Activated naive CD4-positive, alpha-beta T cell treated with anti-CD3 and anti-CD28 coated beads for 36 hours (primary cell): ENCODE results near the gene ASB16. TPM values are rescaled to one million over a fixed set of nuclear protein-coding genes. Genes with fewer than 3 reads are reported as not detected.

Experiments used
- CTCF ChIA-PET: fragments of 350-600 bp; sonication (Branson Sonifier 250); formaldehyde crosslinking; loops from one replicate; lab custom pipeline; 2021; ENCODE audit warnings: antibody characterized with exemption; lab: Charles Lee
- DNase-seq: peaks from one replicate; pipeline ENCODE4 v3.0.0-alpha.2; 2020
- H3K27ac Mint-ChIP-seq: one replicate; pipeline ENCODE4 v1.8.0; 2021; ENCODE audit warnings: mild to moderate bottlenecking, mixed read lengths
- H3K27me3 Mint-ChIP-seq: one replicate; pipeline ENCODE4 v1.8.0; 2021; ENCODE audit warnings: low read depth, mixed read lengths
- H3K36me3 Mint-ChIP-seq: one replicate; pipeline ENCODE4 v1.8.0; 2021; ENCODE audit warnings: low read depth, mixed read lengths
- H3K4me1 Mint-ChIP-seq: one replicate; pipeline ENCODE4 v1.8.0; 2021; ENCODE audit warnings: low read depth, mixed read lengths
- H3K4me3 Mint-ChIP-seq: one replicate; pipeline ENCODE4 v1.8.0; 2021; ENCODE audit warnings: mild to moderate bottlenecking, moderate library complexity, mixed read lengths
- H3K9me3 Mint-ChIP-seq: one replicate; pipeline ENCODE4 v1.8.0; 2021; ENCODE audit warnings: mixed read lengths
- intact Hi-C: fragments of 100-400 bp; cut with micrococcal nuclease; formaldehyde crosslinking; loops from one replicate; pipeline ENCODE4 v1.15.1; 2023
- total RNA-seq, 2 experiments: library from RNA; stranded (reverse); gene quantifications; one replicate each; pipeline ENCODE4 v1.2.3, GENCODE V29; 2021

ASB16 gene
- total RNA-seq, 2 experiments from 2014 or later = 0.12 TPM; not detected in 1

DNA sequence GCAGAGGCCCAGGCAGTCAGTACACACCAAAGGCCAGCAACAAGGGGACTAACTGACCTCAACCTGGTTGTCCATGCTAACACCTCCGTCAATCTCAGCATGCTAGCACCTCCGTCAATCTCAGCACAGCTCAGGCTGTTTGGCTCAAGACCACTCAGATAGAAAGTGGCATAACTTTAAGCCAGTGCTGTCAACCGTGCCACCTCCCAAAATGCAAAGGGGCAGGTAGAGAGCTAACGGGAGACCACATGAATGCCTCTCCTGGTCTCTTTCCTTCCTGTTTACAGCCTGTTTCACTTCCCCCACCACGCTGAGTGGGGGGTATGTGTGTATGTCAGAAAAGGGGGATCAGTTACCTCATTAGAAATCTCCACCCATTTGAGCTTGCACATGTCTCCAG, 45.7 kb downstream of the ASB16 start:
- peak; percentile 78 for DNase-seq
- no peaks in the 10 kb centered on the region for H3K9me3 Mint-ChIP-seq
- H3K36me3 Mint-ChIP-seq = peaks cover 48% of the 10 kb centered on the region
- H3K4me1 Mint-ChIP-seq = peaks cover 52% of the 10 kb centered on the region
- H3K4me3 Mint-ChIP-seq = peak overlapping the region; percentile 94
- intact Hi-C loops = loop anchor here (1.0 to 10.0 kb wide), 4 partner anchors 30 to 1009 kb away; partner anchors contain the start of genes FMNL1, GPATCH8, HROB and TMUB2
- H3K27me3 Mint-ChIP-seq = no peaks in the 10 kb centered on the region
- peak overlapping the region; percentile 96 for H3K27ac Mint-ChIP-seq
- CTCF ChIA-PET = interaction anchor here (0.6 to 2.8 kb wide), 11 partner anchors 10 to 136 kb away, joined by 3 to 9 read pairs (median 4); partner anchors contain the start of genes GRN and SLC25A39

DNA sequence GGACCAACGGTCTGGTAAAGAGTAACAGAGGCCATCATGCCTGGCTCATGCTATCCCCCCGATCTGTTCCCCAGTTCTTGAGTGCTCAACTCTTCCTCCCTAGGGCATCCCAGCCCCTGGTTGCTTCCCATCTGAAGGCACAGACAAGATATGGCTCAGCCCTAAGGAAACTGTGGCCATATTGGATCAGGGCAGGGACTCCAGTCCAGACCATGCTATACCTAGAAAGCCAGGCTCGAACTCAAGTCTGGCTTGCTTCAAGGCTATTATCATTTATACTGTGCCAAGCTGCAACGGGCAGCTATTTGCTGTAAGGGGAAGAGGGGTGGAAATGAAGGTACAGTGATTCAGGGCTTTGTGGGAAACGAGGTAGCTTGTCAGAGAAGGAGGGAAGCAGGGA, 46.2 kb downstream of the ASB16 start:
- H3K9me3 Mint-ChIP-seq = no peaks in the 10 kb centered on the region
- intact Hi-C loops = loop anchor here (1.0 to 10.0 kb wide), 4 partner anchors 30 to 1008 kb away; partner anchors contain the start of genes FMNL1, GPATCH8, HROB and TMUB2
- peak overlapping the region; percentile 96 for H3K27ac Mint-ChIP-seq
- no peak for DNase-seq
- H3K4me1 Mint-ChIP-seq = peaks cover 48% of the 10 kb centered on the region
- H3K36me3 Mint-ChIP-seq = peaks cover 44% of the 10 kb centered on the region
- peak overlapping the region; percentile 94 for H3K4me3 Mint-ChIP-seq
- H3K27me3 Mint-ChIP-seq = no peaks in the 10 kb centered on the region
- CTCF ChIA-PET = interaction anchor here (0.6 to 2.8 kb wide), 10 partner anchors 11 to 136 kb away, joined by 3 to 9 read pairs (median 4); partner anchors contain the start of genes GRN and SLC25A39

- Mint-ChIP-seq H3K27ac (peak overlapping the region; percentile 96), H3K9me3 (no peaks in the 10 kb centered on the region), H3K4me1 (peaks cover 47% of the 10 kb centered on the region), H3K36me3 (peaks cover 42% of the 10 kb centered on the region), H3K4me3 (peak overlapping the region; percentile 94), H3K27me3 (no peaks in the 10 kb centered on the region)
- intact Hi-C loops = loop anchor here (1.0 to 10.0 kb wide), 6 partner anchors 8 to 1007 kb away; partner anchors contain the start of genes FMNL1, GPATCH8 and HROB
- peak; percentile 37 for DNase-seq
- CTCF ChIA-PET = interaction anchor here (0.5 to 2.5 kb wide), 6 partner anchors 14 to 133 kb away, joined by 3 to 9 read pairs (median 5); partner anchors contain the start of gene TMUB2
Observed at GRCh38 chr17:44217738-44218343, 47.3 kb downstream of the ASB16 start.

DNA sequence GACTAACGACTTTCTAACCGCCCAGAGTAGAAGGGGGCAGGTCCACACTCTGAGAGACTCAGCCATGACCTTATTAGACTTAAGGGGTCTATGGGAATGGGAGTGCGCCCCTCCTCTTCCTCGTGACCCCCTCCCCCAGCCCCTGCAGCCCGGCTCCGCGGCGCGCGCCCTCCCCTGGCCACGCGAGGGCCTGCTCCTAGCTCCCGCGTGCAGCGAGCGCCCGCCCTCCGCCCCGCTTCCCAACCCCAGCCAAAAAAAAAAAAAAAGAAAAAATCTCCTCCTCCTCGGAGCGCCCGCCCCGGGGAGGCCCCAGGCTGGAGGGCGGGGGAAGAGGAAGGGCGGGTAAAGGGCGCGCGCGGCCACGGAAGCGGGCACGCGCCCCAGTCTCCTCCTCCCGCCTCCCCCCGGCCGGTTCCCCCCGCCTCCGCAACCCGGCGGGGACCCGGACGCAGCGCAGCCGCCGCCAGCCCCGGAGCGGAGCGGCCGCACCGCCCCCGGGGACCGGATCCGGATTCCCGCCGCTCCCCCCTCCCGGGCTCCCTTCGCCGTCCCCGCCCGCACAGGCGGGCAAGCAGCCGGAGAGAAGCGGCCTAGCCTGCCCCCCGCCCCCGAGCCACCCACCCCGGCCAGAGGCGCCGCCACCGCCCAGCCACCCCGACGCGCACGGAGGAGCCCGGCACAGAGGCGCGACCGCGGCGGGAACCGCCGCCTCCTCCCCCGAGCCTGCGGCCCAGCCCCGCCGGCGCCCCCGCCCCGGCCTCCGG, 48.0 kb downstream of the ASB16 start:
- peaks cover 40% of the 10 kb centered on the region for H3K4me1 Mint-ChIP-seq
- intact Hi-C loops = loop anchor here (1.0 to 10.0 kb wide), 6 partner anchors 8 to 1006 kb away; partner anchors contain the start of genes FMNL1, GPATCH8 and HROB
- peak overlapping the region; percentile 94 for H3K4me3 Mint-ChIP-seq
- H3K27me3 Mint-ChIP-seq = no peaks in the 10 kb centered on the region
- DNase-seq = peak; percentile 89
- peak overlapping the region; percentile 96 for H3K27ac Mint-ChIP-seq
- H3K36me3 Mint-ChIP-seq = peaks cover 40% of the 10 kb centered on the region
- CTCF ChIA-PET = interaction anchor here (1.3 to 4.9 kb wide), 3 partner anchors 8 to 31 kb away, joined by 6 to 41 read pairs (median 7); partner anchors contain the start of gene TMUB2
- no peaks in the 10 kb centered on the region for H3K9me3 Mint-ChIP-seq

- H3K9me3 Mint-ChIP-seq = no peaks in the 10 kb centered on the region
- DNase-seq = peak; percentile 70
- no peaks in the 10 kb centered on the region for H3K27me3 Mint-ChIP-seq
- peak overlapping the region; percentile 34 for H3K4me3 Mint-ChIP-seq
- H3K36me3 Mint-ChIP-seq = peaks cover 33% of the 10 kb centered on the region
- peak overlapping the region; percentile 59 for H3K27ac Mint-ChIP-seq
- CTCF ChIA-PET = interaction anchor here (2.5 to 4.9 kb wide), 2 partner anchors 9 to 32 kb away, joined by 6 to 41 read pairs; partner anchors contain the start of gene TMUB2
- H3K4me1 Mint-ChIP-seq = peaks cover 33% of the 10 kb centered on the region
- intact Hi-C loops = loop anchor here (5.0 to 10.0 kb wide), 3 partner anchors 77 to 1006 kb away; partner anchors contain the start of genes FMNL1, GPATCH8 and HROB
Observed at GRCh38 chr17:44219108-44219615, 48.7 kb downstream of the ASB16 start.

DNA sequence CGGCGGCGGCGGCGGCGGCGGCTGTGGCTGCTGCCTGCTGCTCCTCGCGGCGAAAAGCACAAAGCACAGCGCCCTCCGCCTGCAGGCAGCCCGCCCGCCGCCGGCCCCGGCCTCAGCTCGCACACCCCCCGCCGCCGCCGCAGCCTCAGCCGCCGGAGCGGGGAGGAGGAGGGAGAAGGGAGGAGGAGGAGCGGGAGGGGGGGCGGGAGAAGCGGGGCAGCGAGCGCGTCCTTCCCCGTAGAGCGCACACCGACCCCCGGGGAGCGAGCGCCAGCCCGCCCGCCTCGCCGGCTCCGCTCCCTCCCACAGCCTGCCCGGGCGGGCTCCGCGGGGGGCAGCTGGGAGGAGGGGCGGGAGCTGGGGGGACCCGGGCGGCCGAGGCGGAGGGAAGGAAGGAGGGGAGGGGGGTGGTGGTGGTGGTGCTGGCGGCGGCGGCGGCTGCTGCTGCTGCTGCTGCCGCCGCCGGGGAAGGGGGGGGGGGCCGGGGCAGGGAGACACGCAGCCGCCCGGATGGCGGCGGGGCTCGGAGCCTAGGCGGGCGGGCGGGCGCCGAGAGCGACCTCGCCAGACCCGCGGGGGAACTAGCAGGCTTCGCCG, 49.2 kb downstream of the ASB16 start, which contains the start of gene UBTF:
Gene UBTF (minus strand): TSS at position 60 of the 597 bp plus-strand sequence. CDS start 1,446 bp downstream, outside the sequence.
- peak within 1 kb of the TSS; percentile 97 for H3K27ac Mint-ChIP-seq
- H3K4me3 Mint-ChIP-seq = peak within 1 kb of the TSS; percentile 94
- intact Hi-C loops = loop anchor here (1.0 to 10.0 kb wide), 6 partner anchors 27 to 1475 kb away; partner anchors contain the start of genes EZH1, FMNL1, GPATCH8 and HROB

DNA sequence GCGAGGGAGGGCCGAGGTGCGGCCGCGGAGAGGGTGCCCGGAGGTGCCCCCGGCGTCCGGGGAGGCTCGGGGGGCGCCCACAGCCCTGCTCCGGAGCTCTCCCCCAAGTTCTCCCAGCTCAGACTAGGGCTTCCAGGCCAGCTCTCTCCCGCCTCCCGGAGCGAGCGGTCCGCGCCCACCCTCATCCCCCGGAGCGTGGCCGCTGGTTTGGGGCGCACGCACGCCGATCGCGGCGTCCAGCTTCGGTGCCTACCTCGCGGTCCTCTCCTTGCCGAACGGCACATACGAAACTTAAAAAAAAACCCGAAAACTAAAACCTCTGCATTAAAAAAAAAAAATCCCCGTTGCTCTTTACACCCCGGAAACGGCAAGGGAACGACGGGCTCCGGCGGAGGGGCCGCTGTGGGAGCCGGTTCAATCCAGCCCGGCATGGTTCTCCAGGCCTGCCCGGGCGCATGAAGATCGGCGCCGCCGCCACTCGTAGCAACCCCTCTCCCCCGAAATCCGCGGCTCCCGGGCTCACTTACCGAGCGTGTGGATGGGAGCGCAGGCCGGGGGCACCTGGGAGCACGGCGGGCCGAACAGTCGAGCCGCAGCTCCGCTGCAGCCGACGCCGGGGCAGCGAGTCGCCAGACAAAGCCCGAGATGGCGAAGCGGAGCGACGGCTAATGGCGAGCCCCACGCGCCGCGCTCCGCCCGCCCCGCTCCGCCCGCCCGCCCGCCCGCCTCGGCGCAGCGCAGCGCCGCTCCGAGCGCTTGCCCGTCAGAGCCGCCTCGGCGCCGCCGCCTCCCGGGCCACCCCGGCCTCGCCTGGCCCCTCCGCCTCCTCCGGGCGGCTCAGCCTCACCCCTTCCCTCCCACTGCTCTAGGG, 49.9 kb downstream of the ASB16 start:
- intact Hi-C loops = loop anchor here (1.0 to 10.0 kb wide), 3 partner anchors 26 to 1476 kb away; partner anchors contain the start of genes EZH1 and LSM12
- Mint-ChIP-seq H3K36me3 (peaks cover 21% of the 10 kb centered on the region), H3K4me3 (peak overlapping the region; percentile 83), H3K27ac (peak overlapping the region; percentile 97), H3K27me3 (no peaks in the 10 kb centered on the region), H3K9me3 (no peaks in the 10 kb centered on the region), H3K4me1 (peaks cover 24% of the 10 kb centered on the region)
- CTCF ChIA-PET = interaction anchor here (0.8 to 4.9 kb wide), 8 partner anchors 10 to 125 kb away, joined by 3 to 41 read pairs (median 5); partner anchors contain the start of genes HDAC5, SLC25A39 and TMUB2
- DNase-seq = peak; percentile 66

More for the DNA sequence above, 49.2 kb downstream of the ASB16 start, which contains the start of gene UBTF:
- DNase-seq = peak; percentile 63
- H3K4me1 Mint-ChIP-seq = peaks cover 31% of the 10 kb centered on the region
- no peaks in the 10 kb centered on the region for H3K27me3 Mint-ChIP-seq
- no peaks in the 10 kb centered on the region for H3K9me3 Mint-ChIP-seq
- CTCF ChIA-PET = interaction anchor here (0.8 to 4.9 kb wide), 5 partner anchors 9 to 96 kb away, joined by 3 to 41 read pairs (median 4); partner anchors contain the start of genes HDAC5 and TMUB2
- peaks cover 29% of the 10 kb centered on the region for H3K36me3 Mint-ChIP-seq

DNA sequence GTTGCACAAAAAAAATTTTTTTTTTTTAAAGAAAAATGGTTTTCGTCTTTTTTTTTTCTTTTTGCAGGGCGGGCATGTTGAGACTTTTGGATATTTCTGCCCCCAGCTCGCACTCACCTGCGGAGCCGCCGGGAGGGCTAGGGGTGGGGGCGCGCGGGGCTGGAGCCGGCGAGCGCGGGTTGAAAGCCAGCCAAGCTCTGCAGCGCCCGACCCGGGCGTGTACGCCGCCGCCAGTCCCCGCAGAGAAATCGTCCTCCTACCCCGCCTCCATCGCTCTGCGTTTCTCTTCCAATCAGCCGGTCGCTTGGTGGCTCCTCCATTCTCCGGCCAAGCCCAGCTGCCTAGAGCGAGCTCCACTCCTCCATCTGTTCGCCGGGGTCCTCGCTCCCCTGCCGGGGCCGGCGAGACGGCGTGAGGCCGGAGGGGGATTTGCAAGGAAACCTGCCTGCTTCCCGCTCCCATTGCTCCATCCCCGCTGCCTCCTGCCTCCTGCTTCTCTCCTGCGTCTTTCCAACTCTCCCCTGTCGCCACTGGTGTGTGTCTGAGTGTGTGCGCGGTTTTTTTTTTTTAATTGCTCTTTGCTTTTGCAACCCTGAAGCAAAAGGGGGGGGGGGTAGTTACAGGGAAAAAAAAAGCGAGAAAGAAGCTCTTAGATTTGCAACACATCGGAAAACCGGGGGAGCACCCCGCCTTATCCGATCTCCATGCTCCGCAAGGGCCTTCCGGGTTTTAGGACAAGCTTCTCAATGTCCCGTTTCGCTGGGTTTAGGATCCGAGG, 50.8 kb downstream of the ASB16 start:
- no peaks in the 10 kb centered on the region for H3K27me3 Mint-ChIP-seq
- DNase-seq = peak; percentile 73
- H3K36me3 Mint-ChIP-seq = peaks cover 13% of the 10 kb centered on the region
- peak overlapping the region; percentile 88 for H3K27ac Mint-ChIP-seq
- no peaks in the 10 kb centered on the region for H3K9me3 Mint-ChIP-seq
- H3K4me1 Mint-ChIP-seq = peaks cover 16% of the 10 kb centered on the region
- CTCF ChIA-PET = interaction anchor here (1.0 to 4.9 kb wide), 8 partner anchors 8 to 125 kb away, joined by 3 to 41 read pairs (median 4); partner anchors contain the start of gene SLC25A39
- intact Hi-C loops = loop anchor here (2.0 to 10.0 kb wide), 2 partner anchors 26 to 1476 kb away; partner anchors contain the start of gene EZH1
- peak overlapping the region; percentile 83 for H3K4me3 Mint-ChIP-seq

- intact Hi-C loops = loop anchor here (2.0 to 10.0 kb wide), 2 partner anchors 25 to 1477 kb away; partner anchors contain the start of gene EZH1
- H3K9me3 Mint-ChIP-seq = no peaks in the 10 kb centered on the region
- no peak for DNase-seq
- no peaks in the 10 kb centered on the region for H3K27me3 Mint-ChIP-seq
- H3K27ac Mint-ChIP-seq = peak overlapping the region; percentile 88
- CTCF ChIA-PET = interaction anchor here (1.0 to 4.9 kb wide), 7 partner anchors 8 to 124 kb away, joined by 3 to 41 read pairs (median 5); partner anchors contain the start of gene SLC25A39
- H3K36me3 Mint-ChIP-seq = peaks cover 8% of the 10 kb centered on the region
- peaks cover 11% of the 10 kb centered on the region for H3K4me1 Mint-ChIP-seq
- peak overlapping the region; percentile 83 for H3K4me3 Mint-ChIP-seq
Observed at GRCh38 chr17:44221862-44222111, 51.3 kb downstream of the ASB16 start.
